GM08714 (cell line): ENCODE measurements around the gene CMSS1.

Experiments
- H3K4me3 ChIP-seq: fragments of 200-500 bp; sonication (Bioruptor generic); 2 replicates; pipeline ENCODE4 v1.5.1; 2014; ENCODE audit warnings: mild to moderate bottlenecking, low read length, inconsistent platforms
- ZNF274 ChIP-seq: IDR thresholded peaks from 2 replicates; pipeline ENCODE4 v1.6.1; 2012; ENCODE audit warnings: mild to moderate bottlenecking, low read depth, low read length

The CMSS1 gene

DNA sequence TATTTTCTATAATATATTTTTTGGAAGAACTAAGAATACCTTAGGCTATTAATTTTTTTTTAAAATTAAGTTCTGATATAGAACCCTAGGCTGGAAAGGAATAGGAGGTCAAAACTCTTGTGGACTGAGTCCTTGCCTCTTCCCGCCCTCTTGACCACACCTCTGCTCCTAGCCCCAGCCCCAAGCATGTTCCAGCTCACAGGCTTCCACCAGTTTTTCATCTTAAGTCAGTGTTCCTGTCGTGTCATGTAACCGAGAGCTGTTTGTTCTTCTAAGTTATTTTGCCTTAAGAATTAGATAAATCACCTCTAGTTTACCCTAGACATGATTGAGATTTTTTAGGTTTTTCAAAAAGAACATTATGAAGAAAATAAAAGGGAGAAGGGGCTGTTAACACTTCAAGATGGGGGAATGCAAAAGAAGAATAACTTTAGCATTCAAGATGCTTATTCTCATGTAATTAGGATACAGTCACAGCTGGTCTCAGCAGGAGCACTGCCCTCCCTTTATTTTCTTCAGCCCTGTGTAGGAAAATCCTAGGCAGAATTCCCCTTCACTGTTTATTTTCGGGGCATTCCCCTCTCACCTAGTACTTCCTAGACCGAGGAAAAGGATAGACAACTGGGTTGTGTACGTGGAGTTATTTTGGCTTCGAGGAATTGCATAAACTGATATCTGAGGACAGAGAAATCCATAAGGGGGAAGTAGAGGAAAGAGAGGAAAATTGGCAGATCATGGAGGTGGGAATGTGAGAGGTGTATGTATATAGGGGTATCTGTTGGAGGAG lies 110.2 kb downstream of the CMSS1 start:
- TF ChIP-seq ZNF274 = no peak
- no peak overlapping the region for H3K4me3 ChIP-seq

DNA sequence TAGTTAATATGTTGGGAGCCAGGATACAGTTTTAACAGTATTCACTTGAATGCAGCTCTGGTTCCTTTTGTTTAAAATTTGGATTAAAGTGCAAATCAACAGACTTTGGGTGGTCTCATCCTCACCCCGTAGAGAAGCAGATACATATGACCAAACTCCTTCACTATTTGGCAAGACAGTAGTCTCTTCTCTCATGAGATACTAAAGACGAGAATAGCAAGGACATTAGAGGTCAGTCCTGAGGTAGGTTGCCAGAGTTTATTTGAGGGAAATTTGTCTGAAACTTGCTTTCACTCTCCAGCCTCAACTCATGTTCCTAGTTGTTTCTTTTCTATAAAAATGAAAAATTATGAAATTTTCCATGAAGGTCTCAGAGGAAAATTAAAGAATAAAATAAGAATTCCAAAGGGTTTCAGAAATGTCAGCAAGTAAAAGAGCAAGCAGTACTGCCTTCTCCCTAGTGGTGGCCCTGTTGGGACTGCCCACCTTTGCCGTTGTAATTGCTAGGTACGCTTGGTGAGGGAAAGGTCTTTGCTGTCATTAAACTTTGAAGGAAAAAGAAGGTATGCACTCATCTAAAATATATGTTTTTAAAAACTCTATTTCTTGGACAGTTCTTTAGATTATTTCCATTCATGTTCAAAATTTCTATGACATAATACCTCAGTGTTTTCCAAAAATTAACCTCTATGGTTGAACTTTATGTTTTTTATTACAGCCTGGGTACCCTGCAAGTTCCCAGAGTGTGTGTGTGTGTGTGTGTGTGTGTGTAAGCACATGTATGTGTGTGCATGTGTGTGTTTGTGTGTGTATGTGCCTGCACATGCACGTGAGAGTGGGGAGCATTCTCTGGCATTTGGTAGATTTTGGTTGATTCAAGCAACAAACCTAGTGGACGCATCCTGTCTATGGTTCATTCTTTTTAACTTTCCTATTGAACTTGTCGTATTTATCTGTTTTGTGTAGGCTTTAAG lies 111.4 kb downstream of the CMSS1 start:
- no peak for TF ChIP-seq ZNF274
- H3K4me3 ChIP-seq = no peak overlapping the region

DNA sequence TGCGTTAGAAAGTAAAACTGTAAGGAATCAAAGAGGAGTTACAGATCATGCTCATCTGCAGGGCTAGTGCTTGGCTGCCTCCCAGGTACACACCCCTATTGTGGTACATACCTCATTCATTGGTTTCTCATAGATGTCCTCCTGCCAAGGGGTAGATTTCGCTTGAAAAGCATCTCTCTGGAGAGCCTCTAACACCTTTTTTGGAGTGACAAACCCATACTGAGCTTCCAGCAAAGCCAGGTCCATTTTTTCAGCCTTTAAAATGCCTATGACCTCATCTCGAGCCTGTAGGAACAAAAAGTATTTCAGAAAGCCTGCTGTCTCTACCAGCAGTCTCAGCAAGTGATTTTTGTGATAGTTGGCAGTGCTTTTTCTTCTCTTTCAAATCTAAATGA lies 112.1 kb downstream of the CMSS1 start:
- no peak overlapping the region for H3K4me3 ChIP-seq
- no peak for TF ChIP-seq ZNF274

DNA sequence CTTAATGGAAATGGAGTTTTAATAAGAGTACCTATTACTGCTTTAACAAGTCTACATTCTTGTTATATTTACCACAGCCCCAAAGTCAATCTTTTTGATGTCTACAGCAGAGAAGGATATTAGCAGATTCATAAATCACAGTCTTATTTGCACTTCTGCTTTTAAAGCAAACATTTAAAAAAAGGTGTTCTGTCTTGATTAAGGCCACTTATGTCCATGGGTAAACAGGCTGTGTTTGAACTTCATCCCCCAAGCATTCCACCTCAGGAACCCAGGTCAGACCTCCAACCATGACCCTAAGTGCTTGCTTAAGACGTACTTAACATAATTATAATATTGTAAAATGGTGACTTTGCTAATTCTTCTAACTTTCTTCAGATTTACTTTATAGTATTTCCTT lies 113.4 kb downstream of the CMSS1 start:
- no peak for TF ChIP-seq ZNF274
- H3K4me3 ChIP-seq = no peak overlapping the region

DNA sequence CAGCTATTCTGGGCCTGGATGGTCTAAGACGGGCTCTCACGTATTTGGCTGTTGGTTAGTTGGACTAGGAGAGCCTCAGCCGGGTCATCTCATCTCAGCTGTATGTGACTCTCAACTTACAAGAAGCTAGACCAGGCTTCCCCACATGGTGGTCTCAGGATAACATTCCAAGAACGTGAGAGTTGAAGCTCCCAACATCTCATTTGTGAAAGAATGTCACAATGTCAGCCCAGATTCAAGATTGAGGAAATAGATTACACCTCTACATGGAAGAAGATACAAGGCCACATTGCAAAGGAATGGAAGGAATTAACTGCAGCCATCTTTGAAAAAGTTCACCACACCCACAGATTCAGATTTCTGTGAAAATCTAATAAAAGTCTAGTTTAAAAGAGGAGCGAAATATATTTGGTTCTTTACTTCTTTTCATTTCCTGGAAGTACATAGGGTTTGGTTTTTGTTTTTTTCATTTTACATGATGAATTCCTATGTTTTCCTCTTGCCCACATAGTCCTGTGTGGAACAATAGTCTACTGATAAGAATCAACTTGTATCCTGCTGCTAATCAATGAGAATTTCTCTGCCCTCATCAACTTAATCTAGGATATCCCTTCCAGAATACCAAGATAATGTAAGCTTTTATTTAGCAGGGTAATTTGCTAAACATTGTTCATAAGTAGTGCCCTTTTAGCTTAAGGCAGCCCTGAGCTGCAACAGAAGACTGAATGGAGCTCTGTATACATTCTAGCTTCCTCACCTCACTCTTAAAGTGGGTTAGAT lies 116.5 kb downstream of the CMSS1 start:
- TF ChIP-seq ZNF274 = no peak
- H3K4me3 ChIP-seq = no peak overlapping the region

DNA sequence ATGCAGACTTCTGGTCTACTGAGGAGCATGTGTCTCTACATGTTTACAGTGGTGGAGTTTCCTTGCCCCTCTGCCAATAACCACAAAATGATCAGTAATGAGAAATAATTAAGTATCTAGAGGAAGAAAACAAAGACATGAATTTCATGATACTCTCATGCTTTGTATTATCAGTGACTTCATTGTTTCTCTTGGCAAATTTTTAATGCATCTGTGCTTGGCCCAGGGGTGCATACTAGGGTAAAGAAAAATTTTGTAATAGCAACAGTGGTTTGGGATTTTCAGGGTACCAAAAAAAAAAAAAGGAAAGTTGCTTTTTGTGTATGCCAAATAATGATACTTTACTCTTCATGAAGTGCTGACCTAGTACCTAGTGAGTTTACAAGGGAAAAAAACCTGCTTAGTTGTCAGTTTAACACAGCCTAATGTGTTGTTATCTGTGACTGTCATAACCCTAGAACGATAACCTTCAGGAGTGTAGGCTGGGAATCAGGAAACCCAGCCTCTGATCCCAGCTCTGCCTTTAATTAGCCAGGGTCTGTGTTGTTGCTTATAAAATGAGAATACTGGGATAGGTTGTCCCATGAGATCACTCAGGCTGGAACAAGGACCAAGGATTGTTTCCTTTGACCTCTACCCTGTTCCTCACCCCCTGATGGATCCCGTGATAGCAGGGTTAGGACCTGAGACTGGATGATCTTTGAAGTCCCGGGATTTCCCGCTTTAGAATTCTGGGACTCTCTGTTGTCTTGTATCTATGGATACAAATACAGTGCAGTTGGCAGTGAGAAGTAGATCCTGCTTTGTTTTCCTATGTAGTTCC lies 117.5 kb downstream of the CMSS1 start:
- no peak overlapping the region for H3K4me3 ChIP-seq
- no peak for TF ChIP-seq ZNF274

DNA sequence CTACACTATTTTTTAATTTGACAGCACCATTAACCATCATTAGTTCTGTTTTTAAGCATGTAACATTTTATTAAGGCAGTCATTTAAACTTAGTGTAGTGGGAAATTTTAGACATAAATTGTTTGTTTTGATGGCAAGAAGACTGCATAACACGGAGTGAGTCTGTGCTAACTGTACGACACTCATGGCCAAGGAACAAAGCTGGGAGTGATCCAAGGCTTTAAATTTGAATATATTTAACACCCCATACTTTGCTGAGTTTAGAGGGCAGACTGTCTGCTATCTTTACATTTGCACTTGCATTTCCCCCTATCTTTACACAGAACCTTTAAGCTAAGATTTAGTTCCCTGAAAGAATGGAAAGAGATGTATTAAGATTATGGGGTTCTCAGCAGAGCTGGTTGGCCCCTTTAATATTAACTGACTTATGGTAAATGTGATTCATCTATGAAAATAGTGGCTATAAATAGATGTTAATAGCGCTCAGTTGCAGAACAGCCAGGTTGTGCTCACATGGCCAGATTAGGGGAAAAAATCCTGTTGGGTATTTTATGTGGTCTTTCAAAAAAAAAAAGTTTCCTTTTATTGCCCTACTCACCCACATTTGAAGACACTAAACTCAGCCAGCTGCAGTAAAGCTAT lies 120.7 kb downstream of the CMSS1 start:
- no peak overlapping the region for H3K4me3 ChIP-seq
- no peak for TF ChIP-seq ZNF274

DNA sequence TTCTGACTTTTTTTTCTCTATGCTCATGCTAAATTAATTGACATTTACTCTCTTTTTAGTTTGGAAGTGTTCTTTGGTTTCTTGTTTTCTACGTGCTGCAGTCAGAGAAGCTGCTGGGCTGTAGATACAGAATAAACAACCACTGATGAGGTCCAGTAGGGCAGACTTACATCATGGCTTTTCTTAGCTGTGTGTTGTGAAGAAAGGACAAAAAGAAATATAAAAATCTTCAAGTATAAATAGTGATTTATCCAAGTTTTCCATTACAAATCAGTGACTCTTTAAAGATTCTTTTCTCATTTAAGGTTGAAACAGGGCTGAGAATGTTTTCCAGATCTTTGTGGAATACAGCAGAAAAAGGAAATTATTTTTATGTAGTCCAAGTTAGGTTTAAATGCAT lies 122.2 kb downstream of the CMSS1 start:
- TF ChIP-seq ZNF274 = no peak
- no peak overlapping the region for H3K4me3 ChIP-seq

DNA sequence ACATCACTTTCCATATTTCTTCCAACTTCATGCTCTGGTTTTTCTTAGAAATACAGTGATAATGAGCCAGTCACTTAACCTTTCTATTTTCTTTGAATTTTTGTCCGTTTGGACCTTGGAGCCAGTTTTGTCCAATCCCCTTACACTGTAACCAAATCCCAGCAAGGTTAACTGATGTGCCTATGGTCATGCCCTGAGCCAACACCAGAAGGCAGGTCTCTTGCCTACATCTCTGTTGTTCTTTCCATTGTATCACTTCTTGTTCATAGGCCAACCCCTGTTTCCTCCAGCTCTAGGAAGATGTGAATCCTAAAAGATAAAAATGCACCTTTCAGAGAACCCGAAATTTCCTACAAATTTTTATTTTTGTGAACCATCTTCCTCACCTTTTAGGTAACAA lies 122.7 kb downstream of the CMSS1 start:
- H3K4me3 ChIP-seq = no peak overlapping the region
- TF ChIP-seq ZNF274 = no peak

DNA sequence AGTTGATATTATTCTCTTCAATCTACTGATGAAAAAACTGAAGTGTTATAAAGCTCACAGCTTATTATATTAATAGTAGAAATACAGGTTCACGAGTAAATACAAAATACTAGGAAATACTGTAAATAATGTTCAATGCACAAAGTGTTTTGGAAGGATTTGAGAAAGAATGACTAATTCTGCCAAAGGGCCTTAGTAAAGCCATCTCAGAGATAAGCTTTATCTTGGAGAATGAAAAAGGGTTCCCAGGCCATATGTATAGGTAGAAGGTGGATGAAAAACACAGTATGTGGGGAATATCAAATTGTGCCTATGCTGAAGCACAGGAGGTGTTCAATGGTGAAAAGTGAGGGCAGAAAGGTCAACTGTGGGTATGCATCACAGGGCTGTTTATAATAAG lies 123.5 kb downstream of the CMSS1 start:
- H3K4me3 ChIP-seq = no peak overlapping the region
- TF ChIP-seq ZNF274 = no peak

DNA sequence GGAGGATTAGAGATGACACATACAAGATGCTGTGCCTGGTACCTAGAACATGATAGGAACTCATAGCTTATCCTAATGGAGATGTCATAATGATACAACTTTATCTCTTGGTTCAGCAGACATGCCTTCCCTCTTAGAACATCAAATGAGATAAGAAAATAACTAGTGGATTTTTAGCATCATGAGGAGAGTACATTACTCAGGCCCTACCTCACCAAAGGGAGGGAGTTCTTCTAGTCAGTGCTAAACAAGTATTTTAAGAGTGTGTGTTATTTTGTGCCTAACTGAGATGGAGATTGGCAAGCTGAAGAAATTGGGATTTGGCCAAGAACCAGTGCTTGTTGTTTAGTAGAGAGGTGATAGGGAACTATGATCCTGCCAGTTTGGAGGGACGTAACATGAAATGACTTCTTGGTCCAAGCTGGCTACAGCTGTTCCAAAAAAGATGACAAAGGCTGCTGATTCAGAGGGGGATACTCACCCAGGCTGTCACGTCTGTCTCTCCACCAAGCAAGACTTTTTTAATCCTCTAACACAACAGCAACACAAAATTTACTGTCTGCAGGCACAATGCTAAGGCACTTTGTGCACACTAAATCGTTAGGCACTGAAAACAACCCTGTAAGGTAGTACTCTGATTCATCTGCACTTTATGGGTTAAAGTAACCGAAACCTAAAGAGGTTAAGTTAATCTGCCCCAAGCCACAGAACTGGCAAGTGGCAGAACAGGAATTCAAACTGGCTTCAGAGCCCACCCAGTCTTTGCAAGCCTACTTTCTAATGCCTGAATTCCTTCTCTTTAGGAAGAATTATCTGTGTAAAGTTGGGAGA lies 126.5 kb downstream of the CMSS1 start:
- no peak for TF ChIP-seq ZNF274
- no peak overlapping the region for H3K4me3 ChIP-seq

DNA sequence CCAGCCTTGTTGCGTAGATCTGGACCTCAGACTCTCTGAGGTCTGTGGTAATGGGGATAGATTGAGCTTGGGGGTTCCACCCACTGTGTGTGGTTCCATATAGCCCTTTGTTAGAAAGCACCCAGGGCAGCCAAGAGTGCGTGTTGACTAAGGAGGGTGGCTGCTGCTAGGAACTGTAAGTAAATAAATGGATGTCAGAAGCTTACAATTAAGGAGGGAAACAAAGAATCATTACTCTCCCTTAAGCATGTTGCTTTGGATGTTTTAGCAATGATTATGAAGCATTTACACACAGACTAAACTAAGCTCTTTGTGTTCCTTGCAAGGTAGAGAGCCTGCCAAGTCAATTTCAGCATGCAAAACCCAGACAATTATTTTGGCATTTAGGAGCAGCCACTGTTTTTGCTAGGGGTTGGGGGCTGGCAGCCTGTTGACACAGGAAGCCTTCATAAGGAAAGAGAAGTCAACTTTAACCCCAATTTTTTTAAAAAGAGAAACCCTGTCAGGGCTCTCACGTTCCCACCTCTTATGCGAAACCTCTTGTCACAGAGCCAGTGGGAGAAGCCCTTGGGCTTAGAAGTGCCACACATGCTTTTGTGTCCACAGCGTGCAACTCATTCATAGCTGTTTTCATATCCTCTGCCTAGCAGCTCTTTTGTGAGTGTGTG lies 127.8 kb downstream of the CMSS1 start:
- TF ChIP-seq ZNF274 = no peak
- H3K4me3 ChIP-seq = no peak overlapping the region
